OCI-LY1 (cell line): ENCODE data around the gene TXNRD2.

Experiments used
- CTCF ChIP-seq: fragments of 200-600 bp; sonication (generic), shearing (Covaris generic); IDR thresholded peaks from 2 replicates; pipeline ENCODE4 v1.5.1; 2017; ENCODE audit warnings: mild to moderate bottlenecking, antibody characterized with exemption, low read length, moderate library complexity, mixed read lengths
- EZH2 ChIP-seq: fragments of 200-600 bp; sonication (generic), shearing (Covaris generic); IDR thresholded peaks from 2 replicates; pipeline ENCODE4 v1.8.0; 2017; ENCODE audit warnings: borderline replicate concordance, mixed run types, mild to moderate bottlenecking, antibody characterized with exemption, low read length, moderate library complexity, mixed read lengths

GRCh38 chr22:19867617-19868016 is 74.0 kb downstream of the TXNRD2 start:
- TF ChIP-seq CTCF (no peak), EZH2 (no peak)
